Neural progenitor cell (in vitro differentiated cells): ENCODE measurements around the gene EEF1AKMT3.

ENCODE experiments used
- EZH2 ChIP-seq: fragments of 200-600 bp; sonication (generic); IDR thresholded peaks from 2 replicates; pipeline ENCODE4 v1.6.1; 2017; ENCODE audit warnings: antibody characterized with exemption, mild to moderate bottlenecking, moderate library complexity
- EZH2phosphoT487 ChIP-seq: fragments of 200-600 bp; sonication (generic); IDR thresholded peaks from 2 replicates; pipeline ENCODE4 v1.6.1; 2017; ENCODE audit warnings: antibody characterized with exemption
- TF ChIP-seq, protein P1 (sequence below): fragments of 200-600 bp; sonication (generic); IDR thresholded peaks from 2 replicates; pipeline ENCODE4 v1.5.1; 2017; ENCODE audit warnings: antibody characterized with exemption, mild to moderate bottlenecking

- TF ChIP-seq, protein P1, sequence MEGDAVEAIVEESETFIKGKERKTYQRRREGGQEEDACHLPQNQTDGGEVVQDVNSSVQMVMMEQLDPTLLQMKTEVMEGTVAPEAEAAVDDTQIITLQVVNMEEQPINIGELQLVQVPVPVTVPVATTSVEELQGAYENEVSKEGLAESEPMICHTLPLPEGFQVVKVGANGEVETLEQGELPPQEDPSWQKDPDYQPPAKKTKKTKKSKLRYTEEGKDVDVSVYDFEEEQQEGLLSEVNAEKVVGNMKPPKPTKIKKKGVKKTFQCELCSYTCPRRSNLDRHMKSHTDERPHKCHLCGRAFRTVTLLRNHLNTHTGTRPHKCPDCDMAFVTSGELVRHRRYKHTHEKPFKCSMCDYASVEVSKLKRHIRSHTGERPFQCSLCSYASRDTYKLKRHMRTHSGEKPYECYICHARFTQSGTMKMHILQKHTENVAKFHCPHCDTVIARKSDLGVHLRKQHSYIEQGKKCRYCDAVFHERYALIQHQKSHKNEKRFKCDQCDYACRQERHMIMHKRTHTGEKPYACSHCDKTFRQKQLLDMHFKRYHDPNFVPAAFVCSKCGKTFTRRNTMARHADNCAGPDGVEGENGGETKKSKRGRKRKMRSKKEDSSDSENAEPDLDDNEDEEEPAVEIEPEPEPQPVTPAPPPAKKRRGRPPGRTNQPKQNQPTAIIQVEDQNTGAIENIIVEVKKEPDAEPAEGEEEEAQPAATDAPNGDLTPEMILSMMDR: no peak
- TF ChIP-seq EZH2phosphoT487 (no peak), EZH2 (no peak)
These were observed 35.5 kb upstream of the EEF1AKMT3 start for GRCh38 chr12:57736741-57737466.
